ENCODE measurements around the gene IBSP. TPM values are rescaled to one million over a fixed set of nuclear protein-coding genes. Genes with fewer than 3 reads are reported as not detected.

Gene IBSP
- total and polyA plus RNA-seq, 5 experiments from 2014 or later, result not detected

- H3K27ac Mint-ChIP-seq, result no peak overlapping the region
- ATAC-seq (no peak), DNase-seq (no peak)
- peaks cover 0 to 17% (median 4%) of the 10 kb centered on the region in 9 donors for H3K9me3 Mint-ChIP-seq
- no peak overlapping the region for H3K4me3 Mint-ChIP-seq
- peaks cover 0 to 4% (median 0%) of the 10 kb centered on the region in 5 donors for H3K27me3 Mint-ChIP-seq
- H3K4me1 Mint-ChIP-seq, result no peaks in the 10 kb centered on the region
- POLR2A ChIA-PET, result no interaction called here
- no peaks in the 10 kb centered on the region for H3K36me3 Mint-ChIP-seq
Observed at GRCh38 chr4:87811977-87812376, 12.6 kb downstream of the IBSP start.

GRCh38 chr4:87819281-87819919 lies 20.0 kb downstream of the IBSP start:
- POLR2A ChIA-PET, result no interaction called here
- Mint-ChIP-seq H3K4me3 (no peak overlapping the region), H3K36me3 (no peaks in the 10 kb centered on the region), H3K4me1 (no peaks in the 10 kb centered on the region), H3K27ac (no peak overlapping the region), H3K27me3 (peaks cover 5 to 40% (median 15%) of the 10 kb centered on the region in 5 donors), H3K9me3 (peaks cover 0 to 7% (median 0%) of the 10 kb centered on the region in 9 donors)
- DNase-seq (no peak), ATAC-seq (no peak)

- Mint-ChIP-seq H3K4me3 (no peak overlapping the region), H3K36me3 (no peaks in the 10 kb centered on the region), H3K4me1 (no peaks in the 10 kb centered on the region), H3K27me3 (peaks cover 5 to 30% (median 15%) of the 10 kb centered on the region in 5 donors), H3K9me3 (peaks cover 0 to 5% (median 0%) of the 10 kb centered on the region in 9 donors), H3K27ac (peak overlapping the region in 1 of 10 donors; percentile 16)
- DNase-seq (no peak), ATAC-seq (no peak)
- POLR2A ChIA-PET, result no interaction called here
Observed at GRCh38 chr4:87823200-87823599, 23.8 kb downstream of the IBSP start.

- Mint-ChIP-seq H3K4me3 (no peak overlapping the region), H3K9me3 (peaks cover 0 to 5% (median 0%) of the 10 kb centered on the region in 9 donors), H3K27ac (no peak overlapping the region), H3K4me1 (no peaks in the 10 kb centered on the region), H3K36me3 (no peaks in the 10 kb centered on the region), H3K27me3 (peaks cover 5 to 31% (median 15%) of the 10 kb centered on the region in 5 donors)
- POLR2A ChIA-PET, result no interaction called here
- DNase-seq, result no peak
- ATAC-seq, result no peak
Observed at GRCh38 chr4:87823724-87824123, 24.4 kb downstream of the IBSP start.

GRCh38 chr4:87824352-87824751 lies 25.0 kb downstream of the IBSP start:
- ATAC-seq (no peak), DNase-seq (no peak)
- Mint-ChIP-seq H3K27me3 (peaks cover 5 to 31% (median 12%) of the 10 kb centered on the region in 5 donors), H3K27ac (no peak overlapping the region), H3K4me3 (no peak overlapping the region), H3K9me3 (peaks cover 0 to 2% (median 0%) of the 10 kb centered on the region in 9 donors), H3K36me3 (no peaks in the 10 kb centered on the region), H3K4me1 (no peaks in the 10 kb centered on the region)
- POLR2A ChIA-PET, result no interaction called here

GRCh38 chr4:87832669-87833068 lies 33.3 kb downstream of the IBSP start, which contains the start of gene MEPE:
MEPE (plus strand) TSS chr4:87832969; CDS start chr4:87834715, 1,746 bp downstream.
- ATAC-seq (no peak), DNase-seq (no peak)
- no peak within 1 kb of the TSS for H3K4me3 Mint-ChIP-seq
- no peak within 1 kb of the TSS for H3K27ac Mint-ChIP-seq
- H3K36me3 Mint-ChIP-seq, result no peaks in the 10 kb centered on the region
- H3K4me1 Mint-ChIP-seq, result no peaks in the 10 kb centered on the region
- H3K27me3 Mint-ChIP-seq, result peaks cover 0 to 13% (median 10%) of the 10 kb centered on the region in 5 donors
- H3K9me3 Mint-ChIP-seq, result no peaks in the 10 kb centered on the region
- POLR2A ChIA-PET, result no interaction called here

GRCh38 chr4:87834401-87834800 lies 35.0 kb downstream of the IBSP start:
- peaks cover 2 to 15% (median 8%) of the 10 kb centered on the region in 5 donors for H3K27me3 Mint-ChIP-seq
- H3K27ac Mint-ChIP-seq, result no peak overlapping the region
- ATAC-seq (no peak), DNase-seq (no peak)
- H3K4me3 Mint-ChIP-seq, result no peak overlapping the region
- no peaks in the 10 kb centered on the region for H3K9me3 Mint-ChIP-seq
- peaks cover 0 to 2% (median 0%) of the 10 kb centered on the region in 4 donors for H3K4me1 Mint-ChIP-seq
- POLR2A ChIA-PET, result no interaction called here
- no peaks in the 10 kb centered on the region for H3K36me3 Mint-ChIP-seq

GRCh38 chr4:87835197-87835596 lies 35.8 kb downstream of the IBSP start:
- H3K27ac Mint-ChIP-seq, result no peak overlapping the region
- H3K9me3 Mint-ChIP-seq, result no peaks in the 10 kb centered on the region
- POLR2A ChIA-PET, result no interaction called here
- ATAC-seq (no peak), DNase-seq (no peak)
- peaks cover 2 to 14% (median 6%) of the 10 kb centered on the region in 5 donors for H3K27me3 Mint-ChIP-seq
- peaks cover 0 to 2% (median 0%) of the 10 kb centered on the region in 4 donors for H3K4me1 Mint-ChIP-seq
- no peaks in the 10 kb centered on the region for H3K36me3 Mint-ChIP-seq
- H3K4me3 Mint-ChIP-seq, result no peak overlapping the region

GRCh38 chr4:87835743-87836142 lies 36.4 kb downstream of the IBSP start:
- H3K4me3 Mint-ChIP-seq, result no peak overlapping the region
- H3K27me3 Mint-ChIP-seq, result peaks cover 6 to 16% (median 8%) of the 10 kb centered on the region in 5 donors
- no peaks in the 10 kb centered on the region for H3K36me3 Mint-ChIP-seq
- ATAC-seq (no peak), DNase-seq (no peak)
- no peak overlapping the region for H3K27ac Mint-ChIP-seq
- peaks cover 0 to 2% (median 0%) of the 10 kb centered on the region in 4 donors for H3K4me1 Mint-ChIP-seq
- no peaks in the 10 kb centered on the region for H3K9me3 Mint-ChIP-seq
- POLR2A ChIA-PET, result no interaction called here

- Mint-ChIP-seq H3K36me3 (no peaks in the 10 kb centered on the region), H3K4me1 (peaks cover 0 to 2% (median 0%) of the 10 kb centered on the region in 4 donors), H3K27ac (no peak overlapping the region), H3K4me3 (no peak overlapping the region), H3K27me3 (peaks cover 11 to 26% (median 16%) of the 10 kb centered on the region in 5 donors), H3K9me3 (no peaks in the 10 kb centered on the region)
- POLR2A ChIA-PET, result no interaction called here
- no peak for DNase-seq
- no peak for ATAC-seq
Observed at GRCh38 chr4:87838205-87838604, 38.9 kb downstream of the IBSP start.

- no peak overlapping the region for H3K27ac Mint-ChIP-seq
- POLR2A ChIA-PET, result no interaction called here
- ATAC-seq, result no peak
Observed at GRCh38 chr4:87838890-87839591, 39.7 kb downstream of the IBSP start.

GRCh38 chr4:87839592-87839946 lies 40.2 kb downstream of the IBSP start:
- no peak for DNase-seq
- no peaks in the 10 kb centered on the region for H3K9me3 Mint-ChIP-seq
- peaks cover 14 to 37% (median 18%) of the 10 kb centered on the region in 5 donors for H3K27me3 Mint-ChIP-seq
- H3K4me1 Mint-ChIP-seq, result peaks cover 0 to 2% (median 0%) of the 10 kb centered on the region in 4 donors
- POLR2A ChIA-PET, result no interaction called here
- no peaks in the 10 kb centered on the region for H3K36me3 Mint-ChIP-seq
- no peak overlapping the region for H3K27ac Mint-ChIP-seq
- ATAC-seq, result no peak
- no peak overlapping the region for H3K4me3 Mint-ChIP-seq

More at GRCh38 chr4:87838890-87839591, 39.7 kb downstream of the IBSP start:
- peaks cover 0 to 2% (median 0%) of the 10 kb centered on the region in 4 donors for H3K4me1 Mint-ChIP-seq
- no peaks in the 10 kb centered on the region for H3K36me3 Mint-ChIP-seq
- H3K9me3 Mint-ChIP-seq, result no peaks in the 10 kb centered on the region
- peak in 1 of 10 donors; percentile 12 for DNase-seq
- no peak overlapping the region for H3K4me3 Mint-ChIP-seq
- H3K27me3 Mint-ChIP-seq, result peaks cover 17 to 34% (median 17%) of the 10 kb centered on the region in 5 donors

GRCh38 chr4:87840149-87840548 lies 40.8 kb downstream of the IBSP start:
- ATAC-seq (no peak), DNase-seq (no peak)
- Mint-ChIP-seq H3K27ac (peak overlapping the region in 1 of 10 donors; percentile 35), H3K4me3 (no peak overlapping the region), H3K4me1 (peaks cover 0 to 2% (median 0%) of the 10 kb centered on the region in 4 donors), H3K36me3 (no peaks in the 10 kb centered on the region), H3K27me3 (peaks cover 14 to 37% (median 18%) of the 10 kb centered on the region in 5 donors), H3K9me3 (no peaks in the 10 kb centered on the region)
- POLR2A ChIA-PET, result no interaction called here

Data from naive thymus-derived CD8-positive, alpha-beta T cell (primary cell).